GM21786 (cell line): ENCODE measurements around the gene COL5A1.

ENCODE experiments used
- ATAC-seq: cut with Tn5 transposase; IDR thresholded peaks from one replicate; pipeline ENCODE4 v1.9.1; 2021; ENCODE audit not compliant: unreplicated experiment

The COL5A1 gene

DNA sequence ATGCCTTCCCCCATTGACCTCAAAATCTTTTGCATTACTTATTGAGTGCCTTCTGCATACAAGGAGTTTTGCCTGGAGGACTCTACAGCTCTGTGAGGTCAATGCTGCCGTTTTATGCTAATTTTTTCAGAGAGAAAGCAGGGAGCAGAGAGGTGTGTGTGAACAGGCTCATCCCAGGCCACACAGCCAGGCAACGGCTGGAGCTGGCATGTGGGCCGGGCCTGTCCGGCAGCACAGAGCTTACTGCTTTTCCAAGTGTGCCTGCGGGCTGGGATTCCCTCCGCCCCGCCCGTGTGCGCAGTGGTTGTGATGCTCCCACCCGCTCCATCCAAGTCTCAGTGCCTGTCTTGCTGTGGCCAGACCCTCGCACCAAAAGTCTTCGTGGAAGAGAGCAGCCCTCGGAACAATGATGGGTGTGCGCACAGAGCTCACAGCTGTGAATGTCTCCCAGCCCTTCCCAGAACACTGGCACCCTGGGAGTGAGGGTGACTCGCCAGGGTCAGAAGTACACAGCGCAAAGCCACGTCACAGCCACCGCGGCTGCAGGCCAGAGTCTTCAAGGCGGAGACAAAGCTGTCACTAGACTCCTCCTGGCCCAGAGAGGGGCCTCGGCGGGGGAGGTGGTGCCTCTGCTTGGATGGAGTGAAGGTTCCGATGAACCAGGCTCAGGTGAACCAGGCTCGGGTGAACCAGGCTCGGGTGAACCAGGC, 82.8 kb downstream of the COL5A1 start:
- ATAC-seq: no peak

DNA sequence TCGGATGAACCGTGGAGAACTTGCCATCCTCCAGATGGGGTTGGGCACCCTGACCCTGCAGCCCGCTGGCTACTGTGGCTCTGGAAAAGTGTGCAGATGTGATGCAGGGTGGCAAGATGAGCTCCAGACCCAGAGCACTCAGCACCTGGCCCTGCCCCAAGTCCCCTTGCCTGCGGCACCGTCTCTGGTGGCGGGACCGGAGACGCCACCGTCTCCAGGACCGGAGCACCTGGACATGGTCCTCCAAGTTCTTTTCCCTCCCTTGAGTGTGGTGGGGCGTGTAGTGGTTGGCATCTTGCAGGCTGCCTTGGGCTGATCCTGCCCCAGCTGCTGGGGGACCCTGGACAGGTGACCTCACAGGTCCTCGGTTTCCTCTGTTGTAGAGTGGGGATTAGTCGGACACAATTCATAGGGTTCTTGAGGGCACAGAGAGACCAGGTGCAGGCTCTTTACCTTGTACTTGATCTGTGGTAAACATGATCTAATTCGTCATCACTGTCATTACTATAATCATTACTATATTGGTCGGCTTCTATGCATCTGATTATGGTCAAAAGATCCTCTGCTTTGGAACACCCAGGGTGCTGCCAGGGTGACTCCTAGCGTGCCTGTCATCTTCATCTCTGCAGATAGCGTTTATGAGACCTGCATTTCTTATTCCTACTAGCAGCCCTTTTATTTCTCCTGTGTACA, 83.5 kb downstream of the COL5A1 start:
- no peak for ATAC-seq

DNA sequence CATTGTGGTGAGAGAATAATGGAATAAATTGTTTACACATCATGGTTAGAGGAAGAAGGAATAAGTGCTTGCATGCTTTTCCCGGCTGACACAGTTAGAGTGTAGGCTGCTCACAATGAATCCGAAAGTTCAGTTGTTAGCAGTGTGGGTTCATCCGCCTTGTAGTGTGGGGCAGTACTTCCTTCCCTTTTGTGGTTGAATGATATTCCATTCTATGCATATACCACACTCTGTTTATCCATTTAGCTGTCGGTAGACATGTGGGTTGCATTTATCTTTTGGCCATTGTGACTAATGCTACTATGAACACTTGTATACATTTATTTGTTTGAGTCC, 84.0 kb downstream of the COL5A1 start:
- ATAC-seq: no peak

DNA sequence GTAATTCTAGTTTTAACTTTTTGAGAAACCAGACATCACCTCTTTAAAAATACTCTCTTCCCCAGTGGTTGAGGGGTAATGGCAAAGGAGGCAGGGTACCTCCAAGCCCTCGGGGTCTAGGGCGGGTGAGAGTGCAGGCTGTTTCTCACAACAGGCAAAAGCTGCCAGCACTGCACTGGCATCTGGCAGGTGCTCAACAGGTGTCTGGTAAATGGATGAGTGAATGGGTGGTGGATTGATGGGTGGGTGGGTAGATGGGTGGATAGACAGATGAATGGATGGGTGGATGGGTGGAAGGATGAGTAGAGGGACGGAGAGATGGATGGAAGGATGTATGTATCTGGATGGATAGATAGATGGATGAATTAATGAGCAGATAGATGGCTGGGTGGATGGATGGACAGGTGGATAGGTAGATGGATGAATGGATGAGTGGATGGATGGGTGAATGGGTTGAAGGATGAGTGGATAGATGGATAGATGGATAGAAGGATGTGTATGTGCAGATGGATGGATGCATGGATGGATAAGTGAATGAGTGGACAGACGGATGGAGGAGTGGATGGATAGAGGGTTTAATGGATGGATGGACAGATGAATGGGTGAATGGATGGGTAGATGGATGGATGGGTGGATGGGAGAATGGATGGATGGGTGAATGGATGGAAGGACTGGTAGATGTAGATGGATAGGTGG, 84.6 kb downstream of the COL5A1 start:
- no peak for ATAC-seq

DNA sequence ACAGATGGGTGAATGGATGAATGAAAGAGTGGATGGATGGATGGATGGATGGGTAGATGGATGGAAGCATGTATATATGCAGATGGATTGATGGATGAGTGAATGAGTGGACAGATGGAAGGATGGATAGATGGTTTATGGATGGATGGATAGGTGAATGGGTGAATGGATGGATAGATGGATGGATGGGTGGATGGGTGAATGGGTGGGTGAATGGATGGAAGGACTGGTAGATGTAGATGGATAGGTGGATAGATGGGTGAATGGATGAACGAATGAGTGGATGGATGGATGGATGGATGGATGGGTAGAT, 85.1 kb downstream of the COL5A1 start:
- no peak for ATAC-seq

DNA sequence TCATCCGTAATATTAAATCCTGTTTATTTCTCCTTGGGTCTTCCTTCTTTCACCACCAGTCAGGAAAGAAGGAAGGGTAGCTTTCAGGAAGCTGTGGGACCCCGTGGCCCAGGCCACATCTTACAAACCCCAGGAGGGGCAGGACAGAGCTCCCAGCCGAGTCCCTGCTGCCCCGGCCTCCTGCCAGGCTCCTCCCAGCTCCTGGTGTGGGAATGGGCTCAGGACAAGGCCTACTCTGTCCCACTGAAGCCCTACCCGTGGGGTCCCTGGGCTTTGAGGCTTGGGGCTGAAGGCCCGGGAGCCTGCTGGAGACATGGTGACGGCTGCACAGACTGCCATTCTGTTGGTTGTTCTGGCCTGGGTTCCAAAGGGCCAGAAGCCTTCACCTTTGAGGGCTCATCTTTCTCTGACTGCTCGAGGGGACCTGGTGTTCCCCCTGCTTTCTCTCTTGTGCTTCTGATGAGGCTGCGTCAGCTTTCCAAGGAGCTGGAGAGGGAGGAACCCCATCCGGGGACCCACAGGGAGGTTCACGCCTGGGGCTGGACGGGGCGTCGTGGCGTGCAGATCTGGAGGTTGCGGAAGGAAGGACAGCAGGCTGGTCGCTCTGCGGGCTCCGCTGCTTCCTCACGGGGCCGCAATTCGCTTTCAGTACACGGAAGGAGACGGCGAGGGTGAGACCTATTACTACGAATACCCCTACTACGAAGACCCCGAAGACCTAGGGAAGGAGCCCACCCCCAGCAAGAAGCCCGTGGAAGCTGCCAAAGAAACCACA, 86.6 kb downstream of the COL5A1 start:
- ATAC-seq: no peak

DNA sequence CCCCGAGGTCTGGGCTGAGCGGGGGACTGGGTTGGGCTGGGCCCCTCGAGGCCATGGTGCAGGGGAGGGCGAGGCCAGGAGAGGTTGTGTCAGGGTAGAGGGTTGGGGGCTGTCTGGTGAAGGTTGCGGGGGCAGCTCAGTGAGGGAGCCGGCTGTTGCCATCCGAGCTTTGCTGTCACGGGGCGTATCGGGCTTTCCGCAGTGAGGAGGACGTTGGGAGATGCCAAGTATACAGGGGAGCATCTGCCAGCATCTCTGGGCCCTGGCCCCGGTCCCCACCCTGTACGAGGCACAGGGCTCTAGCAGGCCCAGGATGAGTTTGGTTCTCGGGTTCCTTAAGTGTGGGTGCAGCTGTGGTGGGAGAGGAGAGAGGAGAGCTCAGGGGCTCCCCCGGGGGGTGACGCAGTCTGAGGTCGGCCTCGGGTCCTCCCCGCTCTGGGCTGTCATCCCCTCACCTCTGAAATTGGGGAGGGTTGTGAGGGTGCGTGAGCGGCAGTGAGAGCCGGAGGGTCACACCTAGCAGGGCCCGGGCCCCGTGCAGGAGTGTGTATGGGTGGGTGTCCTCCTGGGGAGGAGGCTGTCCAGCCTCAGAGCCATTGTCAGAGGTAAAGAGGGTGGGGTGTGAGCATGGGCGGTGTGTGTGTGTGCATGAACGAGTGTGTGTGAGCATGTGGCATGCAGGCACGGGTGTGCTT, 87.3 kb downstream of the COL5A1 start:
- no peak for ATAC-seq

DNA sequence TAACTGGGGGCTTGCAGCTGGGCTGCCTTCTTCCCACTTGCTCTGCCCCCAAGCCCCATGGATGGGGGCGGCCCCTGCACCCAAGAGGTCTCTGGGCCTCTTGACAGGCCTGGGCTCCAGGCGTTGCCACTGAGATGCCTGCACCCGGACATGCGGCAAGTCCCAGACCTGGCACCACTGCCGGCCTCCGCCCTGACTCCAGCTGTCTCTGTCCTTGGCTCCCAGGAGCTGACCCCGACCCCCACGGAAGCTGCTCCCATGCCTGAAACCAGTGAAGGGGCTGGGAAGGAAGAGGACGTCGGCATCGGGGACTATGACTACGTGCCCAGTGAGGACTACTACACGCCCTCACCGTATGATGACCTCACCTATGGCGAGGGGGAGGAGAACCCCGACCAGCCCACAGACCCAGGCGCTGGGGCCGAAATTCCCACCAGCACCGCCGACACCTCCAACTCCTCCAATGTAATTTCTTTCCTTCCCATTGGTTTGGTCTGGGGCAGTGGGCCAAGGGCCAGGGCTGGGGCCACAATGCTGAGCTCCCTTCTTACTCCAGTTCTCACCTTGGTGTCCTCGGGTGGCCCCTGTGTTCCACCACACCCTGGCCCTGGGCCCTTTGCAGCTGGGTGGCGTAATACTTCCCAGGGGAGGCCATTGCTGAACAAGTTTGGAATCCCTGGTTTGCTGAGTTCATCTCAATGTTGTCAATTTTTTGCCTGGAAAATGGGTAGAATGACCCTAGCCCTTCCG, 88.6 kb downstream of the COL5A1 start:
- no peak for ATAC-seq

DNA sequence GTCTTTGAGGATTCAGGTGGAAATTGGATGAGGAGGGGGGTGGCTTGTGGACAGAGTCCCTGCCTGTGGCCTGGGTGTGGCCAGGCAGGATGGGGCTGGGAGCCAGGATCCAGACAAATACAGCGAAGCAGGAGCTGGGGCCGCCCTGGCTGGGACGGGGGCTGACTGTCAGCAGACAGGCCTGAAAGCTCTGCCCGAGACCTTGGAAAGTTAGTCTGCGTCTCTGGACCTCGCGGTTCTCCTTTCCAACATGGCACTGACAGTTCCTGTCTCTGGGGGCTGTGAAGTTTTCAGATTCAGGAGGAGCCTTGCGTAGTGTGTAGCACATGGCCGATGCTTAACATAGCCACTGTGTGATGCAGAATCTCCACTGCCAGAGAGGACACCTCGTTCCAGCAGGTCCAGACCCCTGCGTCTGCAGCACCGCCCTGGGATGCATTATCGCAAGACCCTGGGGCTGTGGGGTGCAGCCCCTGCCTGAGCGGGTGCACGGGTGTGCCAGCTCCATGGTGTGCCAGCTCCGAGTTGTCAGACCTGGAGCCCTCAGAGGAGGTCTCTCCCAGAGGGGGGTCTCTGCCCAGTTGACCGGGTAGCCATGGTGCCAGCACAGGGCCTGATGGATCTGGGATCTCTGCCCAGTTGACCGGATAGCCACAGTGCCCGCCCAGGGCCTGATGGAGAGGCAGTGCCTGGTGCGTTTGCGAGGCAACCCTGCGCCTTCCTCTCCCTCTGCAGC, 89.3 kb downstream of the COL5A1 start:
- no peak for ATAC-seq

DNA sequence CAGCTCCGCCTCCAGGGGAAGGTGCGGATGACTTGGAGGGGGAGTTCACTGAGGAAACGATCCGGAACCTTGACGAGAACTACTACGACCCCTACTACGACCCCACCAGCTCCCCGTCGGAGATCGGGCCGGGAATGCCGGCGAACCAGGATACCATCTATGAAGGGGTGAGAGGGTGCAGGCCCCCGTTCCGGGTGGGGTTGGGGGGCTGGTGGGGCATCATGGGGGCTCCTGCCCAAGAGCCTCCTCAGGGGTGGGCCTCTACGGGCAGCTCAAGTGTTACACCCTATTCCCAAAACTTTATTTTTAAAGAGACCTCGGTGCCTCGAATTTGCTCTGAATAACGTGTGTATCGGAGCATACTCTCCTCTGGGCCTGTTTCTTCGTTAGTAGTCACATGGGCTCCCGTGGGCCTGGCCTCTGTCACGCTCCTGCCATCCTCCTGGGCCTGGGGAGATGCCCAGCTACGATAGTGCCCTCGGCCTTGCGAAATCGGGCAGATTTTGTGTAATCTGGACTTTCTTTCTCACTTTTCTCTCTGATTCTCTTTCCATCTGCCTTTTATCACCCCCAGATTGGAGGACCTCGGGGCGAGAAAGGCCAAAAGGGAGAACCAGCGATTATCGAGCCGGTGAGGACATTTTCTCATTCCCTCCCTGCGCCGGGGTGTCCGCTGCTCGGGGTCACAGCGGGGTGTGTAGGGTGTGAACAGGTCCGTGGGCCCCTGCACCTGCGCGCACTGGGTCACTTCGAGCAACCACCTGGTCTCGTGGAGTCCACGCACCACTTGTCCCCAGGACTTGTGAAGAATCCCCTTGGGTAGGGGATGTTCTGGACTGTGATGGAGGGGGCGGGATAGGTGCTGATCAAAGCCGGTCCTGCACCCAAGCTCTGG, 90.1 kb downstream of the COL5A1 start:
- no peak for ATAC-seq

DNA sequence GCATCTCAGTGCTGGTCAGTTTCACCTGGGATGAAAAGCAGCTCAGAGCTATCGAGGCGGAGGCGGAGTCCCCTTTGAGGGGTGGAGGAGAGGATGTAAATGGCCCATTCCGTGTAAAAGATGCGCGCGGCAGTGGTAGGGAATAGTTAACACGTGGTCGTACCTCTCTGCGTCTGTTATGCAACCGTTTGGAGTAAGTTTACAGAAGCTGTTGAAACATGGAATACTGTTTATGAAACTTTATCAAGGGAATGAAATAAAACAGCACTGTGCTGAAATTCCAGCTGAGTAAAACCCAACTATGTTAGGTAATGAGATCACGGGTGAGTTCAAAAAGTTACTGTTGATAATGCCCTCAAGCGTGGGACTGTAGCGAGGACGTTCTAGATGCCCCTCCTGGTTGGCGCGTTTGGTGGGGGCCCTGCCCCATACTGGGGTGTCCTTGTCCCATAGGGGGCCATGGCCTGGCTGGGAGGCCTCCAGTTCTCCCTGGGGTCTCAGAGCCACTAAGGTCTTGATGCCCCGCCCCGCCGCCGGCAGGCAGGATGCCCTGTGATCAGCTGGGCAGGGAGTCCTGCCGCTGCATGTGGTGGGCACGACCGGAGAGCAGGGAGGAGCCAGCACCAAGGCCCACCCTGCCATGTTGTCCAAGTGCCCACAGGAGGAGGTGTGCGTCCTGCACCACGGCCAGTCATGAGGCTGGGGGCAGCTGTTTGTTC, 90.9 kb downstream of the COL5A1 start:
- no peak for ATAC-seq

DNA sequence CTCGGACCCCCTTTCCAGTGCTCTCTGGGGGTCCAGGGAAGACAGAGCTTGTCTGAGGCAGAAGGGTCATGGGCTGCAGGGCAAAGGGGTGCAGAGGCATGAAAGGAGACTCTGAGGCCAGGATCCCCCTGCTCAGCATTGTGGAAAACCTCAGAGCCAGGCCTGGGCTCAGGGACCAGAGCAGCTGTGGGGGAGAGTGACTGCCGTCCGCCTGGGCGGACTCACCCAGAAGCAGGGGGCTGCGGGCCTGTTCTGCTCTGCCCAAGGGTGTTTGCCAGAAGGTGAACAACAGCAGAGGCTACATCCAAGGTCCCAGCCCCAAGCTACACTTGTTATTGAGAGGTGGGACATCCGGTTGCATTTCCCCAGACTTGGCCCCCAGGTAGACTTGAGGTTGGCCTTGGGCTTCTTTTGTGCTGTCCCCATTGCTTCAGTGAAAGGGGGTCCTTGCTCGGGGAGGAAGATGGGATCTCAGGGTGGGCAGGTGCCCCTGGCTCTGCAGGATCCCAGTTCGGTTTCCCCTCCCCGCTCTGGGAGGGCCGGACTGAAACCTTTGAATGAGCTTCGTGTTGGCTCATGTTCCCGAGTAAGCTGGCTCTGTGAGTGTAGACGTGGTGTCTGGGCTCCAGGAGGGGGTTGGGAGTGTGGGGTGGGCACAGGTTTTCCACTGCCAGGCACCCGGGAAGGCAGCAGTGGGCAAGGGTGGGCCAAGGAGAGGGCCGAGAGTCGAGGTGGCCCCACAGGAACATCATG, 92.1 kb downstream of the COL5A1 start:
- ATAC-seq: no peak

DNA sequence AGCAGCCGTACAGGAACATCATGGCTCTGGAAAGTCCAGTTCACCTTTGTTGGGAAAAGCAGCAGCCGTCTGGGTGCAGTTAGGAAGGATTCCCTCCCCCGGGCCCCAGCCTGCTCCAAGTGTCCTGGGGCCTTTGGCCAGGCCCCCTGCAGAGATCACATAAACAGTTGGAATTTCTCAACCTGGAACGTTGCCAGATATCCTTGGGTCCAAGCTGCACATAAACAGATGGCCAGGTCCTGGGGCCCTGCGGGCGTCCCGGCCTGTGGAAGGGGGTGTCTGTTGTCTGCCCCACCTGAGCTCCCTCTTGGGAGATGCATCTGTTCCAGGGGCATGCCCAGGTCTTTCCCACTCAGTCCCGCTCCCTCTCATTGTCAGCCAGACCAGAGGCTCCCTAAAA, 92.7 kb downstream of the COL5A1 start:
- no peak for ATAC-seq

DNA sequence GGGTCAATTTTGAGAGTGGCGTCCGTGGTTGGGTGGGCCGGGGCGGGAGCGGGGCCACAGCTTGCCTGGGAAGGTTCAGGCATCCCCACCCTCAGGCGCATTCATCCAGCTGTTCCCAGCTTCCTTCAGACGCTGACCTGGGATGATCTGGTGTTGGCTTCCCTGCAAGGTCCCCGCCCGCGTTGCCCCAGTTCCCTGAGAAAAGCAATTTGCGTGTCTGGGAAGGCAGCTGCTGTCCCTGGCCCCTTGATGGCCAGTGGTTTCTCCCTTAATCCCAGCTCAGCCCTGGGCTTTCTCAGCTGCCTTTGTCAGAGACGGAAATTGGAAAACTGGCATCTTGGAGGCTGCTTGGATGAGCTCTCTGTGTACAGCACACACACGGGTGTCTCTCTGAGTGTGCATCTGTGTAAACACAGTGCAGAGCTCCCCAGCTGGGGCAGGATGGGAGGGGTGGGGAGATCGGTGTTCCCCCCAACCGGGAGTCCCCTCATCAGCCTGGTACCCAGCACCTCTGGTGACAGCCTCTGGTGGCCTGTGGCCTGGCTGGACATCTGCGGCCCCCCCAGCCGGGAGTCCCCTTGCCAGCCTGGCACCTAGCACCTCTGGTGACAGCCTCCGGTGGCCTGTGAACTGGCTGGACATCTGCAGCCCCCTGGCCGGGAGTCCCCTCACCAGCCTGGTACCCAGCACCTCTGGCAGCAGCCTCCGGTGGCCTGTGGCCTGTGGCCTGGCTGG, 94.0 kb downstream of the COL5A1 start:
- no peak for ATAC-seq

DNA sequence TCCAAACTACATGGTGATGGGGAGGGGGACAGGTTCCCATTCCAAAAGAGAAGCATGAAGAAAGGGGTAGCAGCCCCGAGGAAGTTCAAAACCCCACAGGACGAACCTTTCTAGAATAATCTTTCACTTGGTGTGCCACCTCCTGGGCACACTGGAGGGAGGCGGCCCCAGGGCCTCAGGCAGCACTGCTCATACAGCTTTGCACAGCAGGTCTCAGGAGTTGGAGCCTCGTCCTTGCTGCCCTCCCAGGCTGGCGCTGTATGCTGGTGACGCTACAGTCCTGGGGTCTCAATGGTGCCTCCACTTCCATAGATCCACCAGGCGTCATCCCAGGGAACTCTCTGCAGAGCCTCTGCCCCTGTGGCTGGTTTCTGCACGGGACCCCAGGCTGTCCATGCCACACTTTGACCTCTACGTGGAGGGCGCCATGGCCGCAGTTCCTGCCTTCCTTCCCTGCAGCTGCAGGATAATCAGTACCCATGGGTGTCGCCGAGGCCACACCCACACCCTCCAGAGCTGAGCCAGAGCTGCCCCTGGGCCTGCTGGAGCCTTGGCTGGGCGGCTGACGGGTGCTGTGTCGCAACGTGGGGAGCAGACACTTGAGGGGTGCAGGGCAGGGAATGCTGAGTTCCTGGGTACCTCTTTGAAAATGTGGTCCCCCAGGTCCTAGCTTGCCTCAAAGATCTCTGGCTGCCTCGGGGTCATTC, 95.3 kb downstream of the COL5A1 start:
- no peak for ATAC-seq
